Activated CD4-positive, alpha-beta T cell treated with anti-CD3 and anti-CD28 coated beads, Interleukin-2, Interleukin-4, amounts not matched to agents 100 ng/mL and 50 ng/mL, durations not matched to agents 16 hours and 8 hours (primary cell): ENCODE data around the gene C2orf66.

Experiments used
- DNase-seq: peaks from one replicate; pipeline ENCODE4 v3.0.0-alpha.2; 2020; ENCODE audit warnings: low spot score

The C2orf66 gene

GRCh38 chr2:196809260-196809659, at the start of gene C2orf66:
Gene C2orf66 (minus strand): TSS chr2:196809355. CDS start chr2:196809336, 19 bp downstream.
- DNase-seq, result no peak

GRCh38 chr2:196854629-196855028, 45.5 kb upstream of the C2orf66 start:
- no peak for DNase-seq

GRCh38 chr2:196853301-196854087, 44.3 kb upstream of the C2orf66 start:
- no peak for DNase-seq

DNA sequence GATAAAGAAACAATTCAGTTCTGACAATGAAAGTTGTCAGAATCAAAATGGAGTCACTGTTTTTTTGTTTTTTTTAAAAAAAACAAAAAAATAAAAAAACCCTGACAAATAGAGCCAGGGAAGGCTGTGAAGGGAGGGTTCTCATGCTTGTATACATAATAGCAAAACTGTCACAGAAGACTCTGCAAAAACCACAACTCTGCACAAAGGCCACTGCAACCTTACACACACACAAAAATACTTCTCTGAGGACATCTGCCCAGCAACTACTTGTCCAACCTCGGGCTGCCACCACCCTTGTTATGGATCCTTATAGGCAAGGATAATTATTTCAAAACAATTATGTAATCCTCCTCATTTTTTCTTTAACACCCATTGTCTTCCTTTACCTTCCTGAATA, 41.9 kb upstream of the C2orf66 start:
- DNase-seq, result no peak

DNA sequence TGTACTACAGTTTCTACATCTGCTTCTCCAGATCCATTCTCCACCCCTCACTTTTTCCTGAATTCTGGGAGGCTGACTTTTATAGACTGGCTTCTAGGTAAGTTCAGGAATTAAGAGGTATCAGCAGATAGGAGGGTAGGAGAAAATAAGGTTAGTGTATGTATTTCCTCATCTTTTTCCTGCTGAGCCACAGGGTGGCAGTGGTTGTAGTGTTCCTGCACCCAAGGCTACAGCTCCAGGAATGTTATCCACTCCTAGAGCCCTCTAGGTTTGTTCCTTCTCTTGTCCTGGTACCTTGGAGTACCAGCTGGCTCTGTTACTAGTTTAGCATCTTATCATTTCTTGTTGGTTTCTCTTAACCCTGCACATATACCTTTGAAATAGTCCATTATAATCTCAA, 40.7 kb upstream of the C2orf66 start:
- no peak for DNase-seq

GRCh38 chr2:196846295-196846694, 37.1 kb upstream of the C2orf66 start:
- DNase-seq, result no peak

DNA sequence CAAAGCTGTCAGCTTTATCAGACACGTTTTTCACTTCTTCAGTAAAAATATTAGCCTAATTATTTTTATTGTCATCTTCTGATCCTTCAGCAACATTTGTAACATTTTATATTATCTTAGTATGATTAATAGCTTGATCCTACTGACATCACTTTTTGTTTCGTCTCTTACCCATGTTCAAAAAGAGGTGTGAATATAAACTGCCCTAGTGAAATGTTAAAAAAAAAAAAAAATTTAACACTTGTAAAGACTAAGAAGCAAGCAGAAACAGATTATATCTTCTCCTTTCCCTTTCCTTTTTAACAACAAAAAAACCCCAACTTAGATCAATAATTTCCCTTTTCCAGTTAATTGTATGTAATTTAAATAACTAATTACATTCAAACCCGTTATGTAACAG, 36.2 kb upstream of the C2orf66 start:
- no peak for DNase-seq

GRCh38 chr2:196840171-196840570, 31.0 kb upstream of the C2orf66 start:
- no peak for DNase-seq

- DNase-seq, result no peak
Measured at GRCh38 chr2:196839574-196839973, 30.4 kb upstream of the C2orf66 start.

DNA sequence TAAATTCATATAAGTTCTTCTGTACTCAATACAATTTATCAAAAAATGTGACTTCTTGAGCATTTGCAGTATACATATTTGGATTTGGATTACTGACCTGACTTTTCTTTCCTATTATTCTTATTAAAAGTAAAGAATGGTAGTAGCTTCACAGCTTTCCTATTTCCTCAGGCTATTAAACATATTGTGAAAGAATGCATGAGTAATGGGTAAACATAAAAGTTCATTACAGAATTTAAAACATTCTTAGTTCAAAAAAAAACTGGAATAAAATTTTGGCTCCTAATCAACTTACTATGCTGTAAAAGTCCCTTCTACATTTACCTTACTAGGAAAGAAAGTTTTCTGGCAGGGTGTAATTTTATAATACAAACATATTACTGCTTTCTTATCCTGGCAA, 27.3 kb upstream of the C2orf66 start:
- no peak for DNase-seq

- no peak for DNase-seq
Measured at GRCh38 chr2:196830701-196831100, 21.5 kb upstream of the C2orf66 start.

GRCh38 chr2:196827356-196827755, 18.2 kb upstream of the C2orf66 start:
- DNase-seq, result peak; percentile 15

- no peak for DNase-seq
Measured at GRCh38 chr2:196823750-196824522, 14.8 kb upstream of the C2orf66 start.

DNA sequence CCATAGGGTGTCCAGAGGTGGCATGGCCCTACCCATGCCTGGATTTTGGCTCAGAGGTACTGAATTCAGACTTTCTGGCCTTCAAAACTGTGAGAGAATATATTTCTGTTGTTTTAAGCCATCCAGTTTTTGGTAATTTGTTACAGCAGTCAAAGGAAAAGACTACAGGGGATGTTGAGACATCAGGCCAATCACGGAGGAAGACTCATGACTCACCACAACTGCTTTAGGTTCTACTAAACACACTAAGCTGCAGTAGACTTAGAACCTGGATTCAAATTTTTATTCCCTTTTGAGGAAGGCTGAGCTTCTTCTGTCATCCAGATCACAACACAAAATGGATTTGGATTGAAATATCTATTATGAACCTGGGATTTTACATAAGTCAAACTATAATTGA, 12.0 kb upstream of the C2orf66 start:
- no peak for DNase-seq

DNA sequence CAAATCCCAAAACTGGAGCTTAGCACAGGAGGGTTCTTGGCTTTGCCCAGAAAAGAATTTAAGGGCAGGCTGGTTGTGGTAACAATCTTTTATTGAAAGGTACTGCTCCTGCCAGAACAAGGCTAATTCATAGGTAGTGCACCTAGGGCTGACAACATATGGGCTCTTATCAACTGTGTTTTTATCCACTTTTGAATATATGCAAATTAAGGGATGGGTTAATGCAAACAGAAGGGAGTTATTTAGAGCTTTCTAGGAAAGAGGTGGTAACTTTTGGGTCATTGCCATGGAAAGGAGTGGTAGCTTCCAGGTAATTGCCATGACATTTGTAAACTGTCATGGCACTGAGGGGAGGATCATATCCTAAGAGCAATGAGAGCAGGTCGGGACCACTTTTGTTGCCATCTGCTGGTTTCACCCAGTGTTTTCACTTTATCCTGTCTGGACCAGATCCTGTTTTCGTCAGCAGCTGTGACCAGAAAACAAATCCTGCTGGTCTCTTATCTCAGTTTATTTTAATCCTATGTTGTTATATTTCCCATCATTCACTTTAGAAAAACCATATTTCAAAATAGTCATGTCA, 981 bp downstream of the C2orf66 start:
- DNase-seq, result no peak

DNA sequence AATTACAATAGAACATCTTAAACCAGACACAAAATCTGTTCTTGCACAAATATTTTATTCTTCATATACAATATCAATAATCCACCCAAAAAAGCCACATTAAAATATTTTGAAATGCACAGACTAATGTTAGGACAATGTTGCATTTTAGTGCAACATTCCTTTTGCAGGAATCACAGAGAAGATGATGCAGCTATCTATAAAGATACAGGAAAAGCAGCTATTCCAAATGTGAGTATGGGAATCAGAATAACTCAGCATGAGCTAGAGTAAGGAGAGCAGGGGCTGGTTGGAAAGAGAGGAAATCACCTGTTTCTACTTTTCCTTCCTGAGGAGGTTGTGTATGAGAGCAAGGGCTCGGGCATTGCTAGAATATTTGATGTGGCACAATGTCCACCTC, 4.8 kb downstream of the C2orf66 start:
- DNase-seq, result no peak

DNA sequence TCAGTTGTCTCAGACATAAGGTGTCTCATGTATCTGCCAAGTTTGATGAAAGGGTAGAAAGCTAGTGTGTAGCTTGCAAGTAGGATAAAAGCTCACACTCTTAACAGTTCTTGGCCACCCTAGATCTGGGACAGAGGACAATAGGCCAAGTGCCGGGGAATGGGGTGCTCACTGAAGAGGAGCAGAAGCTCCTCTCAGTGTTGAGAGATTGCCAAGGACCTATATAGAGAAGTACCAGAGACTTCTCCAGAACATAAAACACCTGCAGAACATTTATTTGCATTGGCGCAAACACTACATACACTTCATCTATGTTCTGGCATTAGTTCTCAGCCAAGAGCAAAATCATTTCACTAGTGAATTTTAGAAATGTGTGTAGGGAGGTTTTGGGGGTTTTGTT, 6.8 kb downstream of the C2orf66 start:
- DNase-seq, result no peak

DNA sequence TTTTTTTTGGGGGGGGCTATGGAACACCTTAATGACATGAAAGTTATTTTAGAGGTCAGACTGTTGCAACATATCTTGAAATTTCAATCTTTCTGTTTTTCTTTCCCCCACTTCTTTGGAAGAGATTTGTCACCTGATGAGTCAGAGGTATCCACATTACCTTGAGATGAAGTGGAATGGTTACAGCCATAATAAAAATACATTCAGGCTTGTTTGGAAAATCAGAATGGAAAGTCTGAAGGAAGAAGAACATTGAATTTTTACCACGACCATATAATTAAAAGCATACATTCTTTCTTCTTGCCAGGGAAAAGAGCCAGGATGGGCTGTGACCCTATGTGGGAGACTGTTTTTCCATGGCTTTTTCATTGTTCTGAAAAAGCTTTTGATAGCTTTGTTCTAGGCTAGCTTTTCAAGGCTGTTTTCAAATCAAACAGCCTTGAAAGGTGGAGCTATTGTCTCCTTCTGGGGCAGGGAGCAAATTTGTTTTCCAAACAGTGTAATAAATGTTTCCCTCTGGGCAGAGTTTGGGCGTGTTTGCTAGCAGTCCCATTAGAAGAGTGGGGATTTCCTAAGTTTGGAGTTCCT, 7.4 kb downstream of the C2orf66 start:
- DNase-seq, result no peak

- no peak for DNase-seq
Measured at GRCh38 chr2:196798980-196799379, 10.2 kb downstream of the C2orf66 start.

GRCh38 chr2:196792865-196793264, 16.3 kb downstream of the C2orf66 start:
- no peak for DNase-seq

- peak; percentile 47 for DNase-seq
Measured at GRCh38 chr2:196783431-196784094, 25.6 kb downstream of the C2orf66 start.

DNA sequence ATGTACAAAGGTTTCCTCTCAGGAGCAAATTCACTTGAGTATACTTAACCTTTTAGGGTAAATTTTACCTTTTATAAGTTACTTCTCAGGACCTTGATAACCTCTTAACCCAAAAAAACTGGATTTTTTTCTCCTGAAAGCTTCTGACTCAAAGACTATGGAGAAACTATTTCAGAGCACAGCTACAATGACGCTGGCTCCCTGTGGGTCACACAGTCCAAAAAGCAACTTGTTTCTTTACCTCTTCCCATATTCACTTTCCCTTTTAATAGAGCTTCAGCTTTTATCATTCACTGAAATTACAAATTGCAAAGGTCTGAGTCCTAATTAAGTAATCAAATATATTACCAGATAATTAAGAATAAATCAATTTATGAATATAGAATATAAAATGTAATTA, 42.1 kb downstream of the C2orf66 start:
- DNase-seq, result no peak
